Measurements from ENCODE around the gene DDX49. TPM values are rescaled to one million over a fixed set of nuclear protein-coding genes. Genes with fewer than 3 reads are reported as not detected.
"Not testable (repeated sequence)": the region's sequence is repeated elsewhere in the genome, so short reads cannot be mapped to it uniquely, and the experiment has no call there.

DDX49 gene
- total and polyA plus RNA-seq, 2 experiments from 2014 or later = 48.5 to 57.6 TPM

DNA sequence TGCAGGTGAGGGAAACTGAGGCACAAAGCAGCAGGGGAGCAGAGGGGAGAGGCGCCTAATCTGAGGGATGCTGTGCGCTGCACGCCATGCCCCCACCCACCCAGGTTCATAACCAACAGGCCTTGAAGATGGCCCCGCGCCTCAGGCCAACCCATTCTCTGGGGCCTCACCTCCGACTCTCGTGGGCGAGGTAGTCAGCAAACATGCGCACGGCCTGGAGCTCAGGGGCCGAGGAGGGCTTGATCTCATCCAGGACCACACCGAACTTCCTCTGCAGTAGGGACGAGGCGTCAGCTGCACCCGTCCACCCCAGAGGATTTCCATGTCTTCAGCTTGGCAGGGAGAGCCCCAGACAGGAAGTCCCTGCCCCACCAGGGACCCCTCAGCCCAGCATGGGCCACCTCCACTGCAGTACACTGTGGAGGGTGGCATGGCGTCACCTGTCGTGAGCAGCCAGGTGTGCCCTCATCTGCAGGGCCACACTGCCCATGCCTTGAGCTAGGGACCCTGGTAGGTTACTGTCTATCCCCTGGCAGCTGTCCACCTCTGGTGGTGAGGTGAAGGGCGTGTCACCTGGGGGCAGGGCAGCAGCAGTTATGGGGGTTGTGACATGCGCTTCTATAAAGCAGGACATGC, 8.6 kb upstream of the DDX49 start:
- H3K4me3 ChIP-seq = no peak overlapping the region
- H3K27me3 ChIP-seq = no peaks in the 10 kb centered on the region
- no peaks in the 10 kb centered on the region for H3K9me3 ChIP-seq (ENCODE audit: low read depth)
- H3K4me1 ChIP-seq (ENCODE audit: low read depth) = no peaks in the 10 kb centered on the region
- H3K36me3 ChIP-seq = peaks cover 3% of the 10 kb centered on the region
- TF ChIP-seq, protein P1, sequence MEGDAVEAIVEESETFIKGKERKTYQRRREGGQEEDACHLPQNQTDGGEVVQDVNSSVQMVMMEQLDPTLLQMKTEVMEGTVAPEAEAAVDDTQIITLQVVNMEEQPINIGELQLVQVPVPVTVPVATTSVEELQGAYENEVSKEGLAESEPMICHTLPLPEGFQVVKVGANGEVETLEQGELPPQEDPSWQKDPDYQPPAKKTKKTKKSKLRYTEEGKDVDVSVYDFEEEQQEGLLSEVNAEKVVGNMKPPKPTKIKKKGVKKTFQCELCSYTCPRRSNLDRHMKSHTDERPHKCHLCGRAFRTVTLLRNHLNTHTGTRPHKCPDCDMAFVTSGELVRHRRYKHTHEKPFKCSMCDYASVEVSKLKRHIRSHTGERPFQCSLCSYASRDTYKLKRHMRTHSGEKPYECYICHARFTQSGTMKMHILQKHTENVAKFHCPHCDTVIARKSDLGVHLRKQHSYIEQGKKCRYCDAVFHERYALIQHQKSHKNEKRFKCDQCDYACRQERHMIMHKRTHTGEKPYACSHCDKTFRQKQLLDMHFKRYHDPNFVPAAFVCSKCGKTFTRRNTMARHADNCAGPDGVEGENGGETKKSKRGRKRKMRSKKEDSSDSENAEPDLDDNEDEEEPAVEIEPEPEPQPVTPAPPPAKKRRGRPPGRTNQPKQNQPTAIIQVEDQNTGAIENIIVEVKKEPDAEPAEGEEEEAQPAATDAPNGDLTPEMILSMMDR (IDR thresholded peaks at IDR 0.05; ENCODE audit: low read depth, low read length) = no peak
- no peak overlapping the region for H3K27ac ChIP-seq
- no peak for DNase-seq (ENCODE audit: low read depth in 1 of 2, low spot score in 1 of 2)

DNA sequence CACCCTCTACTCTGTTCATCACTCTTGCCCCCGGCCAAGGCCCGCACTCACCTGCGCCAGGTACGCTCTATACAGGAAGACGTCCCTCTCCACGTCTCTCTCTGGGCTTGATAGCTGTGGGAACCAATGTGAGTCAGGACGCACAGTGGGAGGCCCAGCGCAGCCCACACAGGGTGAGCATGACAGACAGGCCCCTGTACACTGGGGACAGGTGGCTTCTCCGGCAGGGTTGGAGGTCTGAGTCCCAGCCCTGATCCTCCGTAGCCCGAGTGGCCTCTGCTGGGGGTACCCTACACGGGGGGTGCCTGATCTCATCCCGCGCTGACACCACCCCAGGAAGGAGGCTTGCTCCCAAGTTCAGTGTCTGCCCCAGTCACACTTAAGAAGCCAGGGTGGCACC, 6.6 kb upstream of the DDX49 start:
- DNase-seq (ENCODE audit: low read depth in 1 of 2, low spot score in 1 of 2) = no peak
- no peaks in the 10 kb centered on the region for H3K36me3 ChIP-seq
- no peak overlapping the region for H3K4me3 ChIP-seq

DNA sequence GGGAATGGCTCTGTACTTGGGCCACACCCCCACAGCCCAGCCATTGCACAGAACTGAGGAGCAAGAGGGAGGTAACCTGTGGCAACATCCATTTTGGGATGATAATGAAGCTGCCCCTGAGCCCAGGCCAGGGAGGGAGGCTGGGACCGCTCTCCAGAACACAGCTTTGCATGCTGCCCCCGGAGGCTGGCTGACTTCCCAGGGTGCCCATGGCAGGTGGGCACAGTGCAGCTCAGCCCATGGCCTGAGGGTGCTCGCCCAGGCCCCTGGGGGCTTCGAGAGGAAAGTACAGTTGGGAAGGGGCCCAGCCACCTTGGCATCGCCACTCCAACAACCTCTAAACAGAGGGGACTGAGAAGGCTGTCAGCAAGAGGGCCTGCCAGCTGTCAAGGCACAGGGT, 6.0 kb upstream of the DDX49 start:
- H3K4me3 ChIP-seq = no peak overlapping the region
- no peaks in the 10 kb centered on the region for H3K9me3 ChIP-seq (ENCODE audit: low read depth)
- no peaks in the 10 kb centered on the region for H3K36me3 ChIP-seq

More for the DNA sequence above, 6.6 kb upstream of the DDX49 start:
- TF ChIP-seq, protein P1 (IDR thresholded peaks at IDR 0.05; ENCODE audit: low read depth, low read length) = no peak
- Histone ChIP-seq H3K27me3 (no peaks in the 10 kb centered on the region), H3K27ac (no peak overlapping the region), H3K4me1 (ENCODE audit: low read depth) (no peaks in the 10 kb centered on the region), H3K9me3 (ENCODE audit: low read depth) (no peaks in the 10 kb centered on the region)

DNA sequence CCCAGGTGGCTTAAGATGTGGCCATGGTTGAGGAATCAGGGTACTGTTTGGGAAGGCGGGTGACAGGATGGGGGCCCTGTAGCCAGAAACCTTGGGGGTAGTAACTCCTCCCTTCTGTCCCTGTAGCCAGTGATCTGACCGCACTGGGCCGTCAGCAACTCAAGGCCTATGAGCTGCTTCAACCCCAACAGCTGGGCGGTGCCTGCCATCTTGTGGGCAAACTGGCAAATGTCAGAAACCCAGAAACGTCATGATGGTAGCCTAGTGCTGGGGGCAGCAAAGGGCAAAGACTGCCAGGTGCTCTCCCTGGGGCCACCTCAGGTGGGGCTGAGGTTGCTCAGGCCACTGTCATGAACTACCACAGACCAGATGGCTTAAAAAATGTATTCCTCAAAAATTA, 3.9 kb upstream of the DDX49 start:
- no peaks in the 10 kb centered on the region for H3K27me3 ChIP-seq
- no peaks in the 10 kb centered on the region for H3K9me3 ChIP-seq (ENCODE audit: low read depth)
- DNase-seq (ENCODE audit: low read depth in 1 of 2, low spot score in 1 of 2) = peak; percentile 40 to 43
- no peaks in the 10 kb centered on the region for H3K36me3 ChIP-seq
- H3K27ac ChIP-seq = no peak overlapping the region
- peaks cover 4% of the 10 kb centered on the region for H3K4me1 ChIP-seq (ENCODE audit: low read depth)
- no peak overlapping the region for H3K4me3 ChIP-seq
- TF ChIP-seq, protein P1 (IDR thresholded peaks at IDR 0.05; ENCODE audit: low read depth, low read length) = peak; percentile 20

More for the DNA sequence above, 6.0 kb upstream of the DDX49 start:
- H3K4me1 ChIP-seq (ENCODE audit: low read depth) = peaks cover 4% of the 10 kb centered on the region
- H3K27ac ChIP-seq = no peak overlapping the region
- TF ChIP-seq, protein P1 (IDR thresholded peaks at IDR 0.05; ENCODE audit: low read depth, low read length) = no peak
- DNase-seq (ENCODE audit: low read depth in 1 of 2, low spot score in 1 of 2) = no peak
- H3K27me3 ChIP-seq = no peaks in the 10 kb centered on the region

DNA sequence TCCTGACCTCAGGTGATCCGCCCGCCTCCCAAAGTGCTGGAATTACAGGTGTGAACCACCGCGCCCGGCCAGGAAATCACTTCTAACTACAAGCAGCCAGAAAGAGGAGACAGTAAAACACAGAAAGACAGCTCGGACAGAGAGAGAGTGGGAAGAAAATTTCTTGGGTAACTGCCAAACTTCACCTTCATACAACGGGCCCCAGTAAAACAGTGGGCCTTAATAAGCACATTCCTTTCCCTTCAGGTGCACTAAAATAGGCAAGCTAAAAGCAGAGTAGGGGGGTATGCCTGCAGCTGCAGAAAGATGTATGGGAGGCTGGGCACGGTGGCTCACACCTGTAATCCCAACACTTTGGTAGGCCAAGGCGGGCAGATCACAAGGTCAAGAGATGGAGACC, 1.9 kb upstream of the DDX49 start:
- H3K27me3 ChIP-seq; H3K4me1 ChIP-seq (ENCODE audit: low read depth); H3K36me3 ChIP-seq; H3K9me3 ChIP-seq (ENCODE audit: low read depth); DNase-seq (ENCODE audit: low read depth in 1 of 2, low spot score in 1 of 2); H3K4me3 ChIP-seq; H3K27ac ChIP-seq: not testable (repeated sequence)

DNA sequence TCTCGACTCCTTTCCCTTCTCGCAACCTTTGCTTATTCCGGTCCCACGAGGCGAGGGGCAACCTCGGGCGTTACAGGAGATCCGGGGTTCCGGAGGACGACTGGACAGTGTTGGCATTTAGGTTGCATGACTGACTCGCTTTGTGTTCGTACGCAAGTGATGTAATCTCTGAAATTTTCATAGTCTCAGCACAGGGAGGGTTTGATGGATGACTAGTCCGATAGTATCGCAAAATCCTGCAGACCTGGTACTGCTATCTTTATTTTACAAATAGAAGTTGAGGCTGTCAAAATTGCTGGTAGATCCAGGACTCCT, 342 bp downstream of the DDX49 start:
- H3K27me3 ChIP-seq = no peaks in the 10 kb centered on the region
- peak overlapping the region; percentile 72 for H3K4me3 ChIP-seq
- H3K9me3 ChIP-seq (ENCODE audit: low read depth) = no peaks in the 10 kb centered on the region
- DNase-seq (ENCODE audit: low read depth in 1 of 2, low spot score in 1 of 2) = no peak
- no peak overlapping the region for H3K27ac ChIP-seq
- TF ChIP-seq, protein P1 (IDR thresholded peaks at IDR 0.05; ENCODE audit: low read depth, low read length) = no peak
- H3K36me3 ChIP-seq = peaks cover 6% of the 10 kb centered on the region
- H3K4me1 ChIP-seq (ENCODE audit: low read depth) = peaks cover 4% of the 10 kb centered on the region
